ENCODE measurements around the gene LENG1.

DNA sequence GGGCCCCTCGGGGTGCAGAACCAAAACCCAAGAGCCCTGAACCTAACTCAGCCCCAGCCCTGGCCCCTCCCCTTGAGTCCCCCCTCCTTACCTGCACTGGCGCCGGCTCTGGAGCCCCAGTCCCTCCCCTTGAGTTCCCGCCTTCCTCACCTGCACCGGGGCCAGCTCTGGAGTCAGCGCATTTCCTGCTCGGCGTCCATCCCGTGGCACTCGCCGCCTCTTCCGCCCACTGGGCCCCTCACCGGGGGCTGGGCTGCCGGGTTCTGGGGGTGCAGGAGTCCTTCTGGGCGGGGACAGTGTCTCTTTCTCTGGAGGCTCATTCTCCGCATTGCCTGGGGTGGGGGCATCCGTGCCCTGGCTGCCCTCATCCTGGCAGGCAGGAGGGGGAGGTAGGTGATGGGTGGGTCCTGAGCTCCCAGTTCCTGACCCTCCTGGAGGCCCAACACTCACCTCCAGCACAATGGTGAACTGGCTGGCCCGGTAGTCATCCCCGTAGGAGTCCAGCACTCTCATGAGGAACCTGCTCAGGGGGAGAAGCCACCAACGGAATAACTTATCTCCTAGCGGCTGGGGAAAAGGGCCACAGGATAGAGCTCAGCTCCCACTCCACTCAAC is 51.5 kb downstream of the LENG1 start:
- TF ChIP-seq, protein P1, sequence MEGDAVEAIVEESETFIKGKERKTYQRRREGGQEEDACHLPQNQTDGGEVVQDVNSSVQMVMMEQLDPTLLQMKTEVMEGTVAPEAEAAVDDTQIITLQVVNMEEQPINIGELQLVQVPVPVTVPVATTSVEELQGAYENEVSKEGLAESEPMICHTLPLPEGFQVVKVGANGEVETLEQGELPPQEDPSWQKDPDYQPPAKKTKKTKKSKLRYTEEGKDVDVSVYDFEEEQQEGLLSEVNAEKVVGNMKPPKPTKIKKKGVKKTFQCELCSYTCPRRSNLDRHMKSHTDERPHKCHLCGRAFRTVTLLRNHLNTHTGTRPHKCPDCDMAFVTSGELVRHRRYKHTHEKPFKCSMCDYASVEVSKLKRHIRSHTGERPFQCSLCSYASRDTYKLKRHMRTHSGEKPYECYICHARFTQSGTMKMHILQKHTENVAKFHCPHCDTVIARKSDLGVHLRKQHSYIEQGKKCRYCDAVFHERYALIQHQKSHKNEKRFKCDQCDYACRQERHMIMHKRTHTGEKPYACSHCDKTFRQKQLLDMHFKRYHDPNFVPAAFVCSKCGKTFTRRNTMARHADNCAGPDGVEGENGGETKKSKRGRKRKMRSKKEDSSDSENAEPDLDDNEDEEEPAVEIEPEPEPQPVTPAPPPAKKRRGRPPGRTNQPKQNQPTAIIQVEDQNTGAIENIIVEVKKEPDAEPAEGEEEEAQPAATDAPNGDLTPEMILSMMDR (IDR thresholded peaks at IDR 0.05; ENCODE audit: low read depth, low read length), result no peak
- TF ChIP-seq POLR2A (IDR thresholded peaks at IDR 0.05; ENCODE audit: extremely low read depth, insufficient read length), result no peak
- no peak for TF ChIP-seq MYC (IDR thresholded peaks at IDR 0.05; ENCODE audit: low read depth, low read length)
- TF ChIP-seq, protein P2, sequence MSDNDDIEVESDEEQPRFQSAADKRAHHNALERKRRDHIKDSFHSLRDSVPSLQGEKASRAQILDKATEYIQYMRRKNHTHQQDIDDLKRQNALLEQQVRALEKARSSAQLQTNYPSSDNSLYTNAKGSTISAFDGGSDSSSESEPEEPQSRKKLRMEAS (IDR thresholded peaks at IDR 0.05; ENCODE audit: low read depth, low read length), result no peak
